OCI-LY1 (cell line): ENCODE measurements around the gene DEGS1.
"Not testable (repeated sequence)": the region's sequence is repeated elsewhere in the genome, so short reads cannot be mapped to it uniquely, and the experiment has no call there.

Source experiments
- H2AFZ ChIP-seq: fragments of 200-600 bp; sonication (generic), shearing (Covaris generic); 2 replicates; pipeline ENCODE4 v1.6.0; 2014; ENCODE audit warnings: antibody characterized with exemption, mild to moderate bottlenecking, low read length
- H3F3A ChIP-seq: fragments of 200-600 bp; sonication (generic), shearing (Covaris generic); 2 replicates; pipeline ENCODE4 v1.6.0; 2014; ENCODE audit warnings: mild to moderate bottlenecking, antibody characterized with exemption, low read length, moderate library complexity; ENCODE audit not compliant: insufficient read depth
- H3K27ac ChIP-seq: fragments of 200-600 bp; sonication (generic); 2 replicates; pipeline ENCODE4 v1.5.1; 2014; ENCODE audit warnings: low read length, mixed run types, mild to moderate bottlenecking, low read depth; ENCODE audit not compliant: poor library complexity, severe bottlenecking
- H3K27me3 ChIP-seq: fragments of 200-600 bp; sonication (generic); 2 replicates; pipeline ENCODE4 v1.6.0; 2014; ENCODE audit warnings: antibody characterized with exemption, mild to moderate bottlenecking, low read length, moderate library complexity; ENCODE audit not compliant: insufficient read depth
- H3K36me3 ChIP-seq: fragments of 200-600 bp; sonication (generic); 2 replicates; pipeline ENCODE4 v1.6.1; 2014; ENCODE audit warnings: mild to moderate bottlenecking, antibody characterized with exemption, low read length, moderate library complexity, mixed read lengths; ENCODE audit not compliant: insufficient read depth
- H3K4me1 ChIP-seq: fragments of 200-600 bp; sonication (generic); 2 replicates; pipeline ENCODE4 v1.5.1; 2014; ENCODE audit warnings: mild to moderate bottlenecking, low read length, moderate library complexity; ENCODE audit not compliant: insufficient read depth, severe bottlenecking
- H3K4me2 ChIP-seq: fragments of 200-600 bp; sonication (generic), shearing (Covaris generic); 2 replicates; pipeline ENCODE4 v1.6.1; 2014; ENCODE audit warnings: low read length
- H3K4me3 ChIP-seq: fragments of 200-600 bp; sonication (generic); 2 replicates; pipeline ENCODE4 v1.5.1; 2014; ENCODE audit warnings: low read length, low read depth, mild to moderate bottlenecking, mixed read lengths; ENCODE audit not compliant: poor library complexity, severe bottlenecking
- H3K79me2 ChIP-seq: fragments of 200-600 bp; shearing (Covaris generic); 2 replicates; pipeline ENCODE4 v1.6.1; 2016; ENCODE audit warnings: mixed run types, low read length, mixed read lengths; ENCODE audit not compliant: insufficient read depth
- H3K9ac ChIP-seq: fragments of 200-600 bp; sonication (generic), shearing (Covaris generic); 2 replicates; pipeline ENCODE4 v1.6.1; 2014; ENCODE audit warnings: mild to moderate bottlenecking, low read length, mixed read lengths
- H3K9me2 ChIP-seq: fragments of 200-600 bp; sonication (generic), shearing (Covaris generic); 2 replicates; pipeline ENCODE4 v1.6.1; 2014; ENCODE audit warnings: low read depth, mild to moderate bottlenecking, low read length, mixed read lengths
- H3K9me3 ChIP-seq: fragments of 200-600 bp; shearing (Covaris generic); 2 replicates; pipeline ENCODE4 v1.6.1; 2014; ENCODE audit warnings: low read length, mixed read lengths
- H4K20me1 ChIP-seq: fragments of 200-600 bp; sonication (generic), shearing (Covaris generic); 2 replicates; pipeline ENCODE4 v1.6.0; 2016; ENCODE audit warnings: mild to moderate bottlenecking, low read length; ENCODE audit not compliant: insufficient read depth
- CTCF ChIP-seq: fragments of 200-600 bp; sonication (generic), shearing (Covaris generic); IDR thresholded peaks from 2 replicates; pipeline ENCODE4 v1.5.1; 2017; ENCODE audit warnings: mild to moderate bottlenecking, antibody characterized with exemption, low read length, moderate library complexity, mixed read lengths
- EZH2 ChIP-seq: fragments of 200-600 bp; sonication (generic), shearing (Covaris generic); IDR thresholded peaks from 2 replicates; pipeline ENCODE4 v1.8.0; 2017; ENCODE audit warnings: borderline replicate concordance, mixed run types, mild to moderate bottlenecking, antibody characterized with exemption, low read length, moderate library complexity, mixed read lengths

DEGS1 gene

GRCh38 chr1:224201853-224202252 lies 18.8 kb downstream of the DEGS1 start:
- H3K4me2 ChIP-seq, result no peak overlapping the region
- no peak for TF ChIP-seq CTCF
- TF ChIP-seq EZH2, result no peak
- no peak overlapping the region for H3K9ac ChIP-seq
- no peaks in the 10 kb centered on the region for H3K9me2 ChIP-seq
- H4K20me1 ChIP-seq, result no peaks in the 10 kb centered on the region
- H3K27me3 ChIP-seq, result no peaks in the 10 kb centered on the region
- no peaks in the 10 kb centered on the region for H3F3A ChIP-seq
- H3K9me3 ChIP-seq, result no peaks in the 10 kb centered on the region
- H3K4me1 ChIP-seq, result peaks cover 13% of the 10 kb centered on the region
- no peak overlapping the region for H3K4me3 ChIP-seq
- no peaks in the 10 kb centered on the region for H3K36me3 ChIP-seq
- H3K79me2 ChIP-seq, result no peaks in the 10 kb centered on the region
- H3K27ac ChIP-seq, result no peak overlapping the region
- H2AFZ ChIP-seq, result no peak overlapping the region

- H3K79me2 ChIP-seq, result no peaks in the 10 kb centered on the region
- H4K20me1 ChIP-seq, result no peaks in the 10 kb centered on the region
- H3K4me2 ChIP-seq, result no peak overlapping the region
- H3K36me3 ChIP-seq, result no peaks in the 10 kb centered on the region
- no peaks in the 10 kb centered on the region for H3K9me2 ChIP-seq
- peaks cover 13% of the 10 kb centered on the region for H3K4me1 ChIP-seq
- no peaks in the 10 kb centered on the region for H3K27me3 ChIP-seq
- H2AFZ ChIP-seq, result no peak overlapping the region
- H3K9me3 ChIP-seq, result no peaks in the 10 kb centered on the region
- H3F3A ChIP-seq, result no peaks in the 10 kb centered on the region
- TF ChIP-seq EZH2 (no peak), CTCF (no peak)
- no peak overlapping the region for H3K27ac ChIP-seq
- H3K4me3 ChIP-seq, result no peak overlapping the region
- no peak overlapping the region for H3K9ac ChIP-seq
Measured at GRCh38 chr1:224203243-224204016, 20.4 kb downstream of the DEGS1 start.

GRCh38 chr1:224205438-224205840 lies 22.4 kb downstream of the DEGS1 start:
- Histone ChIP-seq H3K9ac (no peak overlapping the region), H4K20me1 (no peaks in the 10 kb centered on the region), H3K4me2 (no peak overlapping the region), H3K9me2 (no peaks in the 10 kb centered on the region), H3K36me3 (no peaks in the 10 kb centered on the region), H3F3A (no peaks in the 10 kb centered on the region), H2AFZ (no peak overlapping the region), H3K27me3 (no peaks in the 10 kb centered on the region), H3K9me3 (no peaks in the 10 kb centered on the region), H3K4me3 (no peak overlapping the region), H3K4me1 (peaks cover 20% of the 10 kb centered on the region), H3K79me2 (no peaks in the 10 kb centered on the region), H3K27ac (no peak overlapping the region)
- TF ChIP-seq CTCF (no peak), EZH2 (no peak)

GRCh38 chr1:224205931-224206538 lies 23.0 kb downstream of the DEGS1 start:
- not testable (repeated sequence) for H3K27ac ChIP-seq, H3K4me3 ChIP-seq, H3K9ac ChIP-seq

More at GRCh38 chr1:224205931-224206538, 23.0 kb downstream of the DEGS1 start:
- not testable (repeated sequence) for H2AFZ ChIP-seq, H3K4me2 ChIP-seq, H3K36me3 ChIP-seq, H3K9me3 ChIP-seq, H3K79me2 ChIP-seq, H4K20me1 ChIP-seq, H3K27me3 ChIP-seq, H3K9me2 ChIP-seq, H3F3A ChIP-seq
- peaks cover 20% of the 10 kb centered on the region for H3K4me1 ChIP-seq
